Astrocyte of the spinal cord (primary cell): ENCODE measurements around the gene GALNT6.
A peak's percentile ranks its signal among the peaks of the same experiment; 100 is the strongest.

Experiments used
- DNase-seq: peaks from one replicate; pipeline ENCODE4 v3.0.0; 2011; ENCODE audit warnings: low read depth, low spot score
- H3K4me3 ChIP-seq: 2 replicates; pipeline ENCODE4 v1.5.1; 2011; ENCODE audit warnings: low read depth, mild to moderate bottlenecking, low read length, moderate library complexity
- CTCF ChIP-seq: IDR thresholded peaks from 2 replicates; pipeline ENCODE4 v1.5.1; 2012; ENCODE audit warnings: low read depth, mild to moderate bottlenecking, low read length, inconsistent platforms
- in situ Hi-C: cut with HindIII; loops from 2 replicates; pipeline ENCODE4 v1.10.0; 2017; ENCODE audit warnings: low sequenced_read_pairs

The GALNT6 gene

DNA sequence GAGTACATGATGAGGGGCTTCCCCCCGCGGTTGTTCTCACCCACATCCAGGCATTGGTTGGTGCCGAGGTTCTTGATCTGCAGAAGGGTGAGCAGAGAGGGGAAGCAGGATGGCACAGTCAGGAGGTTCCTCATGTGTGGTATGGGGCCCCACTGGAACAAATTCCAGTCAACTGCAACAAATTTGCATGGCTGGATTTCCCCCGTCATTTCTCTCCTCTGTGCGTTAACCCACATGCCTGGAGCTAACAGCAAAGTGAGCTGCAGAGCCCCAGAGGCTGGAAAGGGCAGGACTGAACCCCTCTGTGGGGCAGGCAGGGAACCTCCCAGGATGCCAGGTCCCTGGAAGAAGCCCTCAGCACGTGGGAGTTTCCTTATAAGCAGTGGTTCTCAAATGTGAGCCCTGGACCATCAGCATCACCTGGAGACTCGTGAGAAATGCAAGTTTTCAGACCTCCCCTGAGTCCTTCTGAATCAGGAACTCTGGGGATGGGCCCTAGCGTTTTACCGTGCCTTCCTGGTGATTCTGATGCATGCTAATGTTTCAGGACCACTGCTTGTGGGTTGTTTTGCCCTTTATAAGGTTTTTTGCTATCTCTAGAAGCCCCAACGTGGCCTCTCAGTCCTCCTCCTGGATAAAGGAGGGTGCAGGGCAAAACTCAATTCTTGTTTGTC, 33.7 kb downstream of the GALNT6 start:
- no peak for TF ChIP-seq CTCF
- DNase-seq, result no peak
- in situ Hi-C loops, result no loop called here
- no peak overlapping the region for H3K4me3 ChIP-seq

DNA sequence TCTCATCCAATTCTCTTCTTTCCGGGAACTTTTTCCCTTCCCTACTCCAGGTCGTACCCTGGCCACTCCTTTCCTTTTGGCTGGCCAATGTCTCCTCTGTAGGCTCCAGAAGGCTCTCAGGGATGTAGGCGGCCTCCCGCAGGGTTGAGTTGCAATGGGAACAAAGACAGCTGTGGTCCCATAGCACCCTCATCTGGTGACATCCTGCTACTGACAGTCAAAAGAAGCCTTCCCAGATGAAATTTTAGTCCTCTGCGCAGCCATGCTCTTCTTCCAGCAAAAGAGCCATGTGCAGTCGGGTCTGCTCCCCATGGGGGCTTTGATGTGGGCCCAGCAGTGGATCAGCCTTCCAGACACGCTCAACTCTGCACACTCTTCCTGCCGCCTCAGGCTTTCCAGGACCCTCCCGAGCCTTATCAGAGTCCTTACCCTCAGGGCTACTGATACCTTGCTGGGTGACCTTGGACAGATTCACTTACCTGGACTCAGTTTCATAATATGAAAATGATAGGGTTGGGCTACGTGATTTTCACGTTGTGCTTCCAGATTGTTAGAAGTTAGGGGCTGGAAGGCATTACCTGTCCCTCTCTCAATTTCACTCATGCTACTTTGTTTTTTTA, 39.2 kb downstream of the GALNT6 start:
- peak; percentile 90 for TF ChIP-seq CTCF
- no peak overlapping the region for H3K4me3 ChIP-seq
- DNase-seq, result peak; percentile 65
- in situ Hi-C loops, result no loop called here

GRCh38 chr12:51349026-51349425, 42.2 kb downstream of the GALNT6 start:
- in situ Hi-C loops, result no loop called here
- TF ChIP-seq CTCF, result no peak
- H3K4me3 ChIP-seq, result no peak overlapping the region
- DNase-seq, result no peak

DNA sequence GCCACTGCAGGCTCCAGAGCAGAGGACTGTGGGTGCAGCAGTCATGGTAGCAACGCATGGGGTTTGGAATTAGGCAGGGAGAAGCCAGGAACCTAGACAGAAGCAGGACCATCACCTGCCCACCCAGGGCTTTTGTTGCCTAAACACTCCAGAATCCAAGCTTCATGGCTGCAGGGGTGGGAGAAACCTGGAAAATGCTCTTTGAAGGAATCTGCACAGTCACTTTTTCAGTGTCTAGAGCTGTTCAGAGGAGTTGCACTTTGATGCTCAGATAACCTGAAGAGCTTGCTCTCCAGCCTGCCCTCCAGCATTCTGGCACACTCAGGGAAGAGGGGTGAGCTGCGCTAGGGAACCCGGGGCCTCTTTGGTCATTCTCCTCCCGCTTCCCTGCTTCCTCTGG, 43.1 kb downstream of the GALNT6 start:
- in situ Hi-C loops, result no loop called here
- DNase-seq, result no peak
- no peak overlapping the region for H3K4me3 ChIP-seq
- TF ChIP-seq CTCF, result no peak

DNA sequence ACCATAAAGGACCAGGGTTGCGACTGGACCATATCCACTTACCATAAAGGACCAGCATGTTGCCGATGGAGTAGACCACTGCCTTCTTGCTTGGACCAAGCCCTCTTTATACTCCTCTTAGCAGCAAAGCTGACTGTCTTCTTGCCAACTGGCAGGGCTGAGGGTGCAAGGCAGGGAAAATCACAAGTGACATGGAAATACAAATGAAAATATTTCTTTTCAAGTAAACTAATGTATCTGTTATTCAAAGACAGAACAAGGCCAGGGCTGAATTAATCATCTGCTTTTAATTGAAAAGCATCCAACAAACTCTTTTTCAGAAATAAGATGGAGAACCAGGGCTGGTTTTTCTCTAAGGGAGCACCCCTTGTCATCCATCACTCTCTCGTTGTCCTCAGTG, 44.6 kb downstream of the GALNT6 start, which contains the start of gene CELA1:
Gene CELA1 (minus strand): TSS at position 99 of the 400 bp plus-strand sequence. CDS start 41 bp downstream, at position 58.
- H3K4me3 ChIP-seq, result no peak within 1 kb of the TSS
- TF ChIP-seq CTCF, result no peak
- DNase-seq, result no peak
- in situ Hi-C loops, result no loop called here

DNA sequence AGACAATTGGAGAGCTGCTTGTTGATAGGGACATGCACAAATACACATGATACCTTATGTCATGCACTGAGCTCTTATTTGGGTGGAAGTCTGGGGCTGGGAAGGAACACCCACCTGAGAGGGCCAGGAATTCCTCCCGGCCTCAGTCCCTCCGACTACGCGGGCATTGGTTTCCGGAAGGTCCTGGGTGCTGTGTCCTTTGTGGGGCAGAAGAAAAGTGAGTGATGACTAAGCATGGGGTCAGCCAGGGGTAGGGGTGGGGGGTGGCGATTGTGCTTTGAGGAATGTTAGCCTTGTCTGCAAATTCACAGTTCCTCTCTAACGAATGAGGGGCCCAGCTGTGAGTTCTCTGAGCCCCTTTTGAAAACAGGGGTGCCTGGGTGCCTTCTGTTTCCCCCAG, 45.5 kb downstream of the GALNT6 start:
- no peak for TF ChIP-seq CTCF
- no peak overlapping the region for H3K4me3 ChIP-seq
- peak; percentile 33 for DNase-seq
- in situ Hi-C loops, result no loop called here
